SH-SY5Y (cell line): ENCODE data around the gene ZSCAN21.

ENCODE experiments used
- GATA2 ChIP-seq: IDR thresholded peaks from 2 replicates; pipeline ENCODE4 v1.6.1; 2011; ENCODE audit warnings: mild to moderate bottlenecking, low read depth, low read length
- GATA3 ChIP-seq: IDR thresholded peaks from 2 replicates; pipeline ENCODE4 v1.6.1; 2011; ENCODE audit warnings: low read depth, mild to moderate bottlenecking, low read length, moderate library complexity

- TF ChIP-seq GATA2, result no peak
- TF ChIP-seq GATA3, result no peak
Observed at GRCh38 chr7:100029596-100029995, 20.0 kb upstream of the ZSCAN21 start.
